Measurements from ENCODE around the gene PTBP3. TPM values are rescaled to one million over a fixed set of nuclear protein-coding genes. Genes with fewer than 3 reads are reported as not detected.

PTBP3 gene
- total and polyA plus RNA-seq, 2 donors (not counting 1 experiment from before 2014, with no cell fraction given), result 16.7 to 28.7 TPM

DNA sequence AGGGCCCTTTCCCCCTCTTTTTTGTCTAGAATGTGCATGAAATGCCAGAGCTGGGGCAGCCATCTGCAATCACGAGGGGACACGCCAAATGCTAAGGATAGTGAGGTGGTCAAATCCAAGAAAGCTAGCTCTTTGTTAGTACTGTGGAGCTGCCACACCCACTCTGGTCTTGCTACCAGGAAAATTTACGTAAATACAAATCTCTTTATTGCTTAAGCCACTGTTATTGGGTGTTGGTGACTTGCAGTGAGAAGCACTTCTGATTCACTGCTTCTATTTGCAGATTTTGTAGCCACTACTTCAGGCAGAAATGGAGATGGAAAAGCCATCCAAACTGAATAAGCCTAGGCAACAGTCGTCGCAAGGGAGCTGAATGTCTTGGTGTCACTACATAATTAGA lies 132.7 kb downstream of the PTBP3 start:
- no peak for TF ChIP-seq EZH2 (IDR thresholded peaks at IDR 0.05; ENCODE audit: low read length, missing control alignments)
- TF ChIP-seq, protein P1, sequence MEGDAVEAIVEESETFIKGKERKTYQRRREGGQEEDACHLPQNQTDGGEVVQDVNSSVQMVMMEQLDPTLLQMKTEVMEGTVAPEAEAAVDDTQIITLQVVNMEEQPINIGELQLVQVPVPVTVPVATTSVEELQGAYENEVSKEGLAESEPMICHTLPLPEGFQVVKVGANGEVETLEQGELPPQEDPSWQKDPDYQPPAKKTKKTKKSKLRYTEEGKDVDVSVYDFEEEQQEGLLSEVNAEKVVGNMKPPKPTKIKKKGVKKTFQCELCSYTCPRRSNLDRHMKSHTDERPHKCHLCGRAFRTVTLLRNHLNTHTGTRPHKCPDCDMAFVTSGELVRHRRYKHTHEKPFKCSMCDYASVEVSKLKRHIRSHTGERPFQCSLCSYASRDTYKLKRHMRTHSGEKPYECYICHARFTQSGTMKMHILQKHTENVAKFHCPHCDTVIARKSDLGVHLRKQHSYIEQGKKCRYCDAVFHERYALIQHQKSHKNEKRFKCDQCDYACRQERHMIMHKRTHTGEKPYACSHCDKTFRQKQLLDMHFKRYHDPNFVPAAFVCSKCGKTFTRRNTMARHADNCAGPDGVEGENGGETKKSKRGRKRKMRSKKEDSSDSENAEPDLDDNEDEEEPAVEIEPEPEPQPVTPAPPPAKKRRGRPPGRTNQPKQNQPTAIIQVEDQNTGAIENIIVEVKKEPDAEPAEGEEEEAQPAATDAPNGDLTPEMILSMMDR (conservative IDR thresholded peaks at IDR 0.05 in 1 of 2, IDR thresholded peaks at IDR 0.05 in 1 of 2; ENCODE audit: low read depth in 1 of 2, low read length in 2 of 2), result no peak
- DNase-seq (ENCODE audit: low read depth in 2 of 2), result no peak
- Histone ChIP-seq H3K36me3 (ENCODE audit: control insufficient read depth, insufficient read depth, low read length) (no peaks in the 10 kb centered on the region), H3K9me3 (ENCODE audit: control insufficient read depth, insufficient read depth, low read depth, low read length) (no peaks in the 10 kb centered on the region), H3K9ac (ENCODE audit: insufficient read depth, low read length) (no peak overlapping the region), H3K27me3 (ENCODE audit: control insufficient read depth, insufficient read depth, low read length) (no peaks in the 10 kb centered on the region), H2AFZ (ENCODE audit: low read length) (no peak overlapping the region), H3K4me2 (ENCODE audit: extremely low read depth, insufficient read depth, low read length) (no peak overlapping the region), H3K79me2 (ENCODE audit: control insufficient read depth, insufficient read depth, low read length) (no peaks in the 10 kb centered on the region), H3K4me3 (replicated peaks in 1 of 4; ENCODE audit: control extremely low read depth in 1 of 4, insufficient read depth in 1 of 4, low read depth in 3 of 4, low read length in 4 of 4) (no peak overlapping the region), H3K4me1 (ENCODE audit: control insufficient read depth, extremely low read depth, insufficient read depth, low read length) (no peaks in the 10 kb centered on the region), H4K20me1 (ENCODE audit: control insufficient read depth, extremely low read depth, insufficient read depth, low read length) (no peaks in the 10 kb centered on the region), H3K27ac (ENCODE audit: insufficient read depth, low read length) (no peak overlapping the region)

- Histone ChIP-seq H3K79me2 (ENCODE audit: control insufficient read depth, insufficient read depth, low read length) (no peaks in the 10 kb centered on the region), H3K27me3 (ENCODE audit: control insufficient read depth, insufficient read depth, low read length) (no peaks in the 10 kb centered on the region), H3K9ac (ENCODE audit: insufficient read depth, low read length) (no peak overlapping the region), H3K4me2 (ENCODE audit: extremely low read depth, insufficient read depth, low read length) (no peak overlapping the region), H3K4me3 (replicated peaks in 1 of 4; ENCODE audit: control extremely low read depth in 1 of 4, insufficient read depth in 1 of 4, low read depth in 3 of 4, low read length in 4 of 4) (no peak overlapping the region), H3K9me3 (ENCODE audit: control insufficient read depth, insufficient read depth, low read depth, low read length) (no peaks in the 10 kb centered on the region), H2AFZ (ENCODE audit: low read length) (no peak overlapping the region), H3K36me3 (ENCODE audit: control insufficient read depth, insufficient read depth, low read length) (no peaks in the 10 kb centered on the region), H3K27ac (ENCODE audit: insufficient read depth, low read length) (no peak overlapping the region), H4K20me1 (ENCODE audit: control insufficient read depth, extremely low read depth, insufficient read depth, low read length) (no peaks in the 10 kb centered on the region), H3K4me1 (ENCODE audit: control insufficient read depth, extremely low read depth, insufficient read depth, low read length) (no peaks in the 10 kb centered on the region)
- no peak for DNase-seq (ENCODE audit: low read depth in 2 of 2)
- no peak for TF ChIP-seq EZH2 (IDR thresholded peaks at IDR 0.05; ENCODE audit: low read length, missing control alignments)
- TF ChIP-seq, protein P1 (conservative IDR thresholded peaks at IDR 0.05 in 1 of 2, IDR thresholded peaks at IDR 0.05 in 1 of 2; ENCODE audit: low read depth in 1 of 2, low read length in 2 of 2), result no peak
Measured at GRCh38 chr9:112198646-112199045, 134.8 kb downstream of the PTBP3 start.

- no peak overlapping the region for H3K4me2 ChIP-seq (ENCODE audit: extremely low read depth, insufficient read depth, low read length)
- no peak overlapping the region for H2AFZ ChIP-seq (ENCODE audit: low read length)
- no peak overlapping the region for H3K27ac ChIP-seq (ENCODE audit: insufficient read depth, low read length)
- H3K27me3 ChIP-seq (ENCODE audit: control insufficient read depth, insufficient read depth, low read length), result no peaks in the 10 kb centered on the region
- H3K79me2 ChIP-seq (ENCODE audit: control insufficient read depth, insufficient read depth, low read length), result no peaks in the 10 kb centered on the region
- H3K4me1 ChIP-seq (ENCODE audit: control insufficient read depth, extremely low read depth, insufficient read depth, low read length), result no peaks in the 10 kb centered on the region
- H3K9me3 ChIP-seq (ENCODE audit: control insufficient read depth, insufficient read depth, low read depth, low read length), result no peaks in the 10 kb centered on the region
- H3K36me3 ChIP-seq (ENCODE audit: control insufficient read depth, insufficient read depth, low read length), result no peaks in the 10 kb centered on the region
- no peak for TF ChIP-seq EZH2 (IDR thresholded peaks at IDR 0.05; ENCODE audit: low read length, missing control alignments)
- TF ChIP-seq, protein P1 (conservative IDR thresholded peaks at IDR 0.05 in 1 of 2, IDR thresholded peaks at IDR 0.05 in 1 of 2; ENCODE audit: low read depth in 1 of 2, low read length in 2 of 2), result no peak
- H3K4me3 ChIP-seq (replicated peaks in 1 of 4; ENCODE audit: control extremely low read depth in 1 of 4, insufficient read depth in 1 of 4, low read depth in 3 of 4, low read length in 4 of 4), result no peak overlapping the region
- no peak overlapping the region for H3K9ac ChIP-seq (ENCODE audit: insufficient read depth, low read length)
- DNase-seq (ENCODE audit: low read depth in 2 of 2), result peak; percentile 50 to 66
- H4K20me1 ChIP-seq (ENCODE audit: control insufficient read depth, extremely low read depth, insufficient read depth, low read length), result no peaks in the 10 kb centered on the region
Measured at GRCh38 chr9:112194969-112195431, 138.4 kb downstream of the PTBP3 start.

Data from fibroblast of lung (primary cell).